ENCODE data around the gene METTL4.
A peak's percentile ranks its signal among the peaks of the same experiment; 100 is the strongest.

METTL4 gene

DNA sequence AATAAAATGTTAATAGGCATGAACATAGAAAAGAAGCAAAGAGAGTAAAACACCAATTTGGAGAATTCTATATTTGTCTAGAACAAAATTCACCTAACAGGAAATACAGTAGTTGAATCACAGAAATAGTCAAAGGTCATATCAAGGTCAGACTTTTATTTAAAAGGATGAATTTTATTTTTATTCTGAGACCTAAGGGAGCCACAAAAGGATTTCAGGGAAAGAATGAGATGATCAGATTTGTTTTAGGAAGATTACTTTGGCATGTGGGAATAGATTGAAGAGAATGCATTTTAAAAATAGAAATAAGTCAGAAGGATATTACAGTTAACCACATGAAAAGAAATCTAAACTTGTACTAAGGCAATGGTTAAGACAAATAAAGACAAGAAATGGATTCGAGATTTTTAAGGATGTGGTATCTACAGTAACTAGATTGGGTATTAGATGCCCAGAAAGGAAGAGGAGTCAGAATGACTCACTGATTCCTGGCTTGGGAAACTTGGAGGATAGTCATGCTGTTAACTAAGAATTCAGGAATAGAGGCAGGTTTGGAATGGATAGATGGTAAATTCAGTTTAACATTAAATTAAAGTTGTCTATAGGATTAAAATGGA is 56.0 kb downstream of the METTL4 start:
- DNase-seq: no peak

DNA sequence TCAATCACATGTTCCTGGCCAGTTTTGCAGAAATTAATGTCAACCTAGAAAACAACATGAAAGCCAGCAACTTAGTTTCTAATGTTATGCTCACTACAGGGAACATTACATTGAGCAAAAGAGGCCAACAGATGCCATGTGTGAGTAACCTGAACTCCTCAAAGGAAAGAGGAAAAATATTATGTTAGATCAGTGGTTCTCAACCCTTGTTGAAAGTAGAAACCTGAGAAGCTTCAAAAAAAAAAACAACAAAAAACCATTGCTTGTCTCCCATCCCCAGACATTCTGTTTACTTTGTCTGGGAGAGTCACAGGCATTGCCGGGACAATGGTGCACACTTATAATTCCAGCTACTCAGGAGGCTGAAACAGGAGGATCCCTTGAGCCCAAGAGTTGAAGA is 57.7 kb downstream of the METTL4 start:
- peak; percentile 18 to 28 for DNase-seq

DNA sequence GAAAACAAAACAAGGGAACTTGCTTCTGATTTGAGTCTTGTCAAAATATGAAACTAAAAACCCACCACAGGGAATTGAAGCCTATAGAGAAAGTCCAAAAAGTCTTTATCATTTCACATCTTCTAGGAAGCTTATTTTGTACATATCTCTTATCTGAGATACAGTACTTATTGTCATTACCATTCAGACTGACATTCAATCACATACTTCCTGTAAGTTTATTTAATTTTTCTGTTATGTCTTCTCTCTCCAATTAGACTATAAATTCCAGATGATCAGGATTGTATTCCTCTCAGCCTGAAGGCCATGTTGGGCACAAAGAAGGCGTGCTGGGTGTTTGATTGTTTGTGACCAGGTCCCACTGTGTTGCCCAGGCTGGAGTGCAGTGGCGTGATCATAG is 59.2 kb downstream of the METTL4 start:
- DNase-seq: no peak

DNA sequence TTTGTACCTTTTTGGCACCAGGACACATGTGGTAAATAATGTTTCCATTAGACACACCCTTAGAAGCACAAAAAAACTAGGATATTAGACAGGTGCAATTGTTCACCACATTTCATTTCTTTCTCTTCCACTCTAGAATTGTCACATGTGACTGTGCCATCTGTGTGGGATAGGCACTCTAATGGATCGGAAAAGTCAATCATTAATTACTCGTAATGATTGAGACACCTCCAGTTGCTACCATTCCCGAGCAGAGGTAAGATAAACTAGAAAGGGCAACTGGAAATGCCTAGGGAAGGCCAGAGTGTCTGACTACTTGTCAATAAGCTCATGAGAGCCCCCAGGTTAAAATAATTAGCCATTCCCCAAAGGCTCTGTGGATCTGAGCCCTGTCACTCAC is 59.9 kb downstream of the METTL4 start:
- no peak for DNase-seq

DNA sequence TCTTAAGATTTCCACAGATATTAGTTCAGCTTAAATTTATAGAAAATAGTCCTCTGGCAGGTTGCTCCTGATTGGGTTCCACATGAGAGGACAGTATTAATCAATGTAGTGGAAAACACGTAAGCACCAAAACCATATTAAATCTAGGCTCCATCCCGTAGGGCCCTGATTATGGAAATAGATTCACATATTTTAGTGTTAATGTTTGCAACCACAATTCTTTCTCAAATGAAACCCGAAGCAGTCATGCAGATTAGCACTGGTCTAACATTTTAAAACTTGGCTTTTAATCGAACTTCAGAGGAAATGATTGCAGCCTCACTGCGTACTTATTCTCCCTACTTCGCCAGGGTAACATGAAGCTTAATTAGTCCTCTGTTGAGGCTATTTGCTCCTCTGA is 60.9 kb downstream of the METTL4 start:
- DNase-seq: no peak

DNA sequence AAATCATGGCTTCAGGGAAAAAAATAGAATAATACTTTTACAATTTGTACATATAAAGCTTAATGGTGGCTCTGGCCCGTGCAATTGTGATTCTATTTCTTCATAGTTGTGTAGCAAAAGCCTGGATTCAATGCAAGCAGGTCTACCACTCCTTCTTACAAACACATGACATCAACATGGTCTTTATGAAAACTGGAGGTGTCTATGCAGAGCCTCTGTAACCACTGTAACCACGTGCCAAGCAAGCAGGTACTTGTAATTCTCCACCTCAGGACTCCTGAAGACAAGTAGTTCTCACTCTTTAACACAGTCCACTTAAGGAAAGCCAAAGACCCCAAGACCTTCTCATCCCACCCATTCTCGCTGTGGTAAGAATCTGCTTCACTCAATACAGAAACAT is 62.6 kb downstream of the METTL4 start:
- no peak for DNase-seq

DNA sequence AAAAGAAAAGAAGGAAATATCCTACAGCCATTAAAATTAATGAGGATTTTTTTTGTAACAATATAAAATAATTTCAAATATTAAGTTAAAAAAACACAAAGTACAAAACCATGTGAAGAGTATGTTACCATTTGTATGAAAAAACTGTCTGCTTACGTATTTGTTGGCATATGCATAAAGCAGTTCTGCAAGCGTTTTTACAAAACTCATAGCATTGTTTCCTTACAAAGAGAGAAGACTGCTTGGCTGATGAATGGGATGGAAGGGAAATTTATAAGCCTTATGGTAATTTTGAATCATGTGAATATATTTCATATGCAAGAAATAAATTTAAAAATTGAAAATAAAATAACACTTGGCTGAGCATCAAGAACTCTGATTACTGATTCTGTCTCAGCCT is 63.1 kb downstream of the METTL4 start:
- DNase-seq: no peak

DNA sequence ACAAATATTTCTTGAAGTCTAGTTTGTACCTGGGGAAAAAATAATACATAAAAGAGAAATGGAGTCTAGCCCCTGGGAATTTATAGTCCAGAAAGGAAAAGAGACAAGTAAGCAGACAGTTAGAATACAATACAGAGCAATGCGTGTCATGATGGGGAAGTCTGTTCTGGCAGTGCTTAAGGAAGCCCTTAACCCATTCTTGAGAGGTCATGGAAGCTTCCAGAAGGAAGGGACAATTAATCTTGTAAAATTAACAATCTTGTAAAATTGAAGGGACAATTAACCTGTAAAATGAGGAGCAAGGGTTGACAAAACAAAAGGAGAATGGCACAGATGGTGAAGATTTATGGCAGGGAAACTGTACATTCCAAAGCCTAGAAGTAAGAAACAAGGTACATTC is 66.7 kb downstream of the METTL4 start:
- no peak for DNase-seq

DNA sequence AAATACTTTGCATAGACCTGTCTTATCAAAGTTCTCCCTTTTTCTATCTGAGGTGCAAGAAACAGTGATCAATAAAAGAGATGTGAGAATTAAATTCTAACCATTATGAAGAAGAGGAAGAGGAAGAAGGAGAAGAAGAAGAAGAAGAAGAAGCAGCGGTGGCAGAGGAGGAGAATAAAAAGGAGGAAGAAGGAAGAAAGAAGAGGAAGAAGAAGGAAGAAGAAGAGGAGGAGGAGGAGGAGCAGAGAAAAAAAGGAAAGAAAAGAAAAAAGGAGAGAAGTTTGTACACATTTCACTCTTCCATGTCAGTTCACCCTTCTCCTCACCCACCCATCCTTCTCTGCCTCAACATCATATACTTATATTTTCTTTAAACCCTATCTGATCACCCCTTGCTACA is 68.4 kb downstream of the METTL4 start:
- no peak for DNase-seq

DNA sequence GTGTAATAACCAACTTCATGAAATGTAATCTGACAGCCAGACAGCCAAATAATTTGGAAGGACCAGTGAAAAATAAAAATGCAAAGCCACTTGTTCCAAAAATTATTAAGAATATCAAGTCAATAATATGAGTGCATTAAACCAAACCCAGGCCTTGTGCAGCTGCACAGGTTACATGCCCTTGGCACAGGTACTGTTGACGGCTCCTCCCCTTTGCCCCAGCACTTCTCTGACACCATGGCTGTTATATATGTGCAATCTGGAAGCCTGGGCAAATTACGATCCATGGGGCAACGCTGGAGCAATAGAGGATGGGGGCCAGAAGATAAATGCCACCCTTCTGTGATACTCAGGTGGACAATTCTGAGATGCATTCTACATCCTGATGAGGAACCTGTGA is 68.9 kb downstream of the METTL4 start:
- no peak for DNase-seq

DNA sequence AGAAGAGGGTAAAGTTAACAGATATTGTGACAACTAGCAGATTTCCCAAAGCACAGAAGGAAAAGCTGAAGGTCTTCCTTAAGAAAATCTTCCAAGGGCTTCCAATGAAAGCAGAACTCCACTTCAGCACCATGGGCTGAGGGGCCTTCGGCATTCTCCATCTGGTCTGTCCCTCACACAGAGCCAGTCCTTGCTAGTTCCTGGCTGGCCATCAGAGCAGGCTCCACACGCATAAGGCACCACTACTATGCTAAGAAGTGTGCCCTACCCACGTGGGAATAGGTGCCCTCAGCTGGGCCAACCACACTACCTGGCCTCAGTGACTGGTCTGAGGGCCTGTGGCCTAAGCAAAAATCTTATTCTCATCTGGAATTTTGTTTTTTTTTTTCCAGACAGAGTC is 73.5 kb downstream of the METTL4 start:
- DNase-seq: no peak

DNA sequence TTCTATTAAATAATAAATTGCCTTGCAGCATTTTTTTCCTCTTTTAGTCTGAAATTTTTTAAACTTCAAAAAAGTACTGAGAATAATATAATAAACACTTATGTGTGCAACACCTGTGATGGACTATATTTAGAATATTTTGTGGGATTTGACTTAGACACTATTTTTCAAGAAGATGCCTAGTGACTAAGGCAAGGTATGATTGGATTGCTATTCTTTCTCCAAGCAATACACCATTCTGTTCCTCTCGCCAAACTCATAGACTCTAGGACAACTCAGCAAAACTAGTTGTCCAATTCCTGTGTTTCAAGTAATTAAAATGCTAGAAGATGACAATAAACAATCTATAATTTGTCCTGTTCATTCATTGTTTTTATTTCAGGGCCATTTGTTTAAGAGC is 75.9 kb downstream of the METTL4 start:
- DNase-seq: no peak

DNA sequence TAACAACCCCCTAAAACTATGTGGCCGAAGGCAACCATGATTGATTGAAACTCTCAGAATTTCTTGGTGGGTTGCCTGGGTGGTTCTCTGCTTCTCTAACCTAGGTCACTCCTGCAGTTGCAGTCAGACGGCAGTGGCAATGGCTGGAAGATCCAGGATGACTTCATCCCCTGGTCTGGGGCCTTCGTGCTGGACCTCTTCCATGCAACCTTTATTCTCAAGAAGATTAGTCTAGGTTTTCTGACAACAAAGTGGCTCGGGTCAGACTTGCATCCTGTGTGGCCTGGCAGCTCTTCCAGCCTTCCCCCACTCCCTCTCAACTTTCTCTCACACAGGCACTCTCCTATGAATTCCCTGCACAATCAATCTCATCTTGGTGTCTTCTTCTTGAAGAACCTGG is 76.4 kb downstream of the METTL4 start:
- DNase-seq: no peak
